HG03039 (cell line): ENCODE measurements around the gene CRYGA.
"Not testable (repeated sequence)": the region's sequence is repeated elsewhere in the genome, so short reads cannot be mapped to it uniquely, and the experiment has no call there.

Experiments
- ATAC-seq: cut with Tn5 transposase; IDR thresholded peaks from one replicate; pipeline ENCODE4 v1.9.1; 2021; ENCODE audit warnings: mild to moderate bottlenecking, moderate library complexity; ENCODE audit not compliant: unreplicated experiment

The CRYGA gene

DNA sequence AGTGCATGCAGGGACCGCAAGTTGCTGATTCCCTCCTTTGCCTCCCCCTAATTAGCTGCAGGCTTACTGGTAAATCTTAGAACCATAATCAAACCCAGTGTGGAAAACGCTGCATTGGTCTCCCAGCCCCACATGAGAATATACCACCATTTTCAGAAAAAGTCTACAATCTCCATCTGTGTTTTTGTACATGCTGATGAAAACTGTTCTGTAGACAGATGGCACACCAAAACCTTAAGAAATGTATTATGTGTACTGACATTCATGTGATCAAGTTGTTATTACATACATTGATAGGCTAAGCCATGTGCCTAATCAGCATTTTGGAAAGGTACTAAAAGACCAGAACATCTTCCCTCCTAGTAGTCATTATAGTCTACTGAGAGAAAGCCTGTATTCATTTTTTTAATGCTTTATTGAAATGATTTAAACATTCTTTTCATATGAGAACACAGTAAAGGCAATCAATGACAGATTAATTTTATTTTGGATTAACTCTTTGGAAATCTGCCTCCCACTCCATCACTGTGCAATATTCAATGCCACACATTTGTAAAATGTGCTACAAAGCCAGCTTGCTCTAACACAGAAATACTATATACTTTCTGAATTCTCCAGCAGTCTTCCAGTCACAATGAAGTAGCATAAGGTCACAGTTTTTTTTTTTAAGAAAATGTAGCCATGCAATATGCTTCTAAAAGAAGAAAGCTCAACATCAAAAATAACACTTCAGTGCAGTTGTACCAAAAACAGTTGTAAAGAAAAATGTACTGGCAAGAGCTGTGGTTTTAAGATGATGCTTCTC is 1.8 kb upstream of the CRYGA start:
- no peak for ATAC-seq

DNA sequence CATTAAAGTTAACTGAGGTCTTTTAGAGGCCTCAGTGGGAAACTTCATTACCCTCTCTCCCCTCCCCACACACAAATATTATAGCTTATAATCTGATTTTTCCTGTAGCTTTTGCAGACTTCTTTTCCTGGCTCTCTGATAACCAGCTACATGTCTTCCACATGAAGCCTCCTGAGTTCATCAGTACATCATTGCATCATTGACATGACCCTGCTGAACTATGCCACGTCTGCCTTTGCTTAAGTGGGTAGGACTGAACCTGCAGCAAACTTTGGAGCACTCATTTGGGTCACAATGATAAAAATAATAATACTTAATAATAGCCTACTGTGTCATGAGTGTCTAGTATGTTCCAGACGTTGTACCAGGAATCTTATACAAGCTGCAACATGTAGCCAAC is 7.0 kb downstream of the CRYGA start:
- no peak for ATAC-seq

DNA sequence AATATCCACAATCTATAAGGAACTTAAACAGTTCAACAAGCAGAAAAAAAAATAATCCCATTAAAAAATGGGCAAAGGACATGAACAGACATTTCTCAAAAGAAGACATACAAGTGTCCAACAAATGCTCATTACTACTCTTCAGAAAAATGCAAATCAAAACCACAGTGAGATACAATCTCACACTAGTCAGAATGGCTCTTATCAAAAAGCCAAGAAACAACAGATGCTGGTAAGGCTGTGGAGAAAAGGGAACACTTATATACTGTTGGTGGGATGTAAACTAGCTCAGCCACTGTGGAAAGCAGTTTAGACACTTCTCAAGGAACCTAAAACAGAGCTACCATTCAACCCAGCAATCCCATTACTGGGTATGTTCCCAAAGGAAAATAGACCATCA is 10.2 kb downstream of the CRYGA start:
- no peak for ATAC-seq

DNA sequence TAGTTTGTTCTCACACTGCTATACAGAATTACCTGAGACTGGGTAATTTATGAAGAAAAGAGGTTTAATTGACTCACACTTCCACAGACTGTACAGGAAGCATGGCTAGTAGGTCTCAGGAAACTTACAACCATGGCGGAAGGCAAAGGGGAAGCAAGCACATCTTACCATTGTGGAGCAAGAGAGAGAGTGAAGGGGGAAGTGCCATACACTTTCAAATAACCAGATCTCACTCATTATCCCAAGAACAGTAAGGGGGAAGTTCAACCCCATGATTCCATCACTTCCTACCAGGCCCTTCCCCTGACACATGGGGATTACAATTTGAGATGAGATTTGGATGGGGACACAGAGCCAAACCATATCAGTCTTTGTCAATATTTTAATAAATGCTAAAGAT is 12.4 kb downstream of the CRYGA start:
- ATAC-seq, result no peak

DNA sequence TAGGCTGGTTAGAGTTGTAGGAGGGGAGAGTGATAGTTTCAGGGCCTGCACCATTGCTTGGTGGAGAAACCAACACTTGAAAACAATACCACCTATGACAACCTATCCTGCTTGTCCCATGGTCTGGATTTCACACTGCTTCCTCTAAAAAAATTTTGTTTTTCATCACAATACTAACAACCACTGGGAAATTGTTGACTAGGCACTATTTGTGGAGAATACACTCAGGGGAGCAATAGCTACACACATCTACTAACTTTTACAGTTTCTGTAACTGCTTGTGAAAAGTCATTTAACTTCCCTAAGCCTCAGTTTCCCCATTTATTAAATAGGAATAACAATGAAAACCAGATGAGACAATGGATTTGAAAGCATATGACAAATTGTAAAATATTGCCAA is 13.3 kb downstream of the CRYGA start:
- no peak for ATAC-seq

DNA sequence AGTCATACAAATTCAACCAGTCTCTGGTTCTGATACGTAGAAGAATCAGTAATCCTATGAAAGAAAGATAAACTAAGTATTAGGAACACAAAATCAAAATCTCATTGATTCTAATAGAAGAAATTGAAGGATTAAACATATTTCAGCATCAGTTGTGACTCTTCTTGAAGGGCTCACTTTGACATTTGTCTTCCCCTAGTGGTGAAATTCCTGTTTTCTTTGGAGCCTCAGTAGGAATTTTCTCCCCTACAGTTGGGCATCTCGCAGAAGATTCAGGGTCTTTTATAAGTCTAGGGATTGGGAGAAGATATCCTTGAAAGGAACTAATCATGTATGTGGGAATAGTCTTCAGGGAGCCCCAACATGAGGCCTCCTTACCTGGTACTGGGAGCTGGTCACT is 14.6 kb downstream of the CRYGA start:
- no peak for ATAC-seq

DNA sequence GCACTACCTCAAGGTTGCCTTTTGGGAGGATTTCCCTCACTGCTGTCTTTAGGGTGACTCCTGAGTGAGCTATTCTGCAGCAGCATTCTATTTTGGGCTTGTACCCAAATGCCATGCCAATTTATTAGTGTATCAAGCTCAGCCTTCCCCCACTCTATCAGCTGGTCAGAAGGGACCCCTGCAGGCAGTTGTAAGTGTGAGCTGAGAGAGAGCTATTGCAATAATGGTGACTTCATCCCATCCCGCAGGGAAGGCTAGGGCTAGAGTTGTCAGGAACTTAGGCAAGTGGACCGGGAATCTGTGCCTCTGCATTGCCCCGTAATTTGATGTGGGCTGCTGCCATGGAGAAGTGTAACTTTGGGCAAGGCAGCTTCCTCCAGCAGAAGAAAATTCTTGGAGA is 15.6 kb downstream of the CRYGA start:
- ATAC-seq, result no peak

DNA sequence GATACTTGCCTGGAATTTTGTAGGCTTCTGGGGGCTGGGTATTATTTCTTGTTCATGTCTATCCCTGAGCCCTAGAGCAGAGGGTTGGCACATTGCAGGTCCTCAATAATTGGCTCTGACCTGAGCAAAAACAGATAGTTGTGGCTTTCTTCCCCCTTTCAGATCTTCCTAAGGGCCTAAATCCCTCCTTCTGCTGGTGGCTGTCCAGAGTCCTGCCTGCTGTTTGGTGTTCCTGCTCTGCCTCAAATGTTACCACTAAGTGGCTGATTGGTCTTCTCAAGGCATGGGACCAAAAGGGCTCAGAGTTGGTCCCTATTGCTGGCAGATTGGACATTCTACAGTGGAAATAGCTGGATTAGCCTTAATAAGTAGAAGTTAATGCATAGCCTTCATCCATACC is 16.4 kb downstream of the CRYGA start:
- ATAC-seq, result no peak

DNA sequence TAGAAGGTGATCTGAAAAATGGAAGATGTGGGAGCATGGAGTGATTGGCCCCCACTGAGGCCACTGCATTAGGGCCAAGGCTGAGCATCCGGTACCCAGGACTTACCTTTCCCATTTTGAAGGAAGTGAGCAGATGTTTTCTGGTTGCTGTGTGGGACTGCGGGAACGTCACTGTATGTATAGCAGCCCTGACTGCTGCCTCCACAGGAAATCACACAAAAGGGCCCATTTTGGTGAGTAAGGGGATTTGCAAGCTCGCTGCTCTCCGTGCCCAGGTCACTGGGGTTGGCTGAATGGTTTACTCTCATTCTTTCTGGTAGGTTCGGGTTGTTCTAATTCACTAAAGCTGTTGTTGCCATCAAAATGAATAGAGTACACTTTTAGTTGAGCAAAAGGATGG is 17.4 kb downstream of the CRYGA start, which contains the start of gene CRYGB:
Gene CRYGB (minus strand): TSS at position 153 of the 400 bp plus-strand sequence. CDS start 38 bp downstream, at position 115.
- ATAC-seq, result no peak

DNA sequence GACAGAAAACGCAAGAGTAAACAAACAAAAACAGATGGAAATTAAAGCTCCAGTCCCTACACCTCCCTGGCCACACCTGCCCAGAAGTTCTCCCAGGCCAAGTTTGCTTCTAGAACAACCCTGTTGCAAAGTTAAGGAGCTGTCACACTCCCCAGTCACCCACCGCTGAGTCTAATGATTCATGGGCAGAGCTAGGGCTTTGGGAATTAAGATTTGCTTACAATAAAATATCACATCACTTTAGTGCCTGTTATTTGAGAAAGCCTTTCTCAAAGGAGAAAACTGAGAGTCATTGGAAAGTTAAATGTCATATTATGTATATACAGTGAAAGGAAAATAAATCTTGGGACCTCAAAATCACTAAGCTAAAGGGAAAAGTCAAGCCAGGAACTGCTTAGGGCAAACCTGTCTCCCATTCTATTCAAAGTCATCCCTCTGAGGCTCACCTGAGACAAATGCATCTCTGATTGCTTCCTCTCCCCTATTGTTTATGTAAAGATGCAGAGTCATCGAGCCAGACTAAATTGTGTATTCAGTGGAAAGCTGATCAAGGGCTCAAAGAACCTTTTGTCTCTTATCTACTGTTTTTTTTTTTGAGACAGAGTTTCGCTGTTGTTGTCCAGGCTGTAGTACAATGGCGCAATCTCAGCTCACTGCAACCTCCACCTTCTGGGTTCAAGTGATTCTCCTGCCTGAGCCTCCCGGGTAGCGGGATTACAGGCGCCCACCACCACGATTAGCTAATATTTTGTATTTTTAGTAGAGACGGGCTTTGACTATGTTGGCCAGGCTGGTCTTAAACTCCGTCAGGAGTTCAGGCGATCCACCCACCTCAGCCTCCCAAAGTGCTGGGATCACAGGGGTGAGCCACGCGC is 20.2 kb downstream of the CRYGA start:
- ATAC-seq, result no peak

DNA sequence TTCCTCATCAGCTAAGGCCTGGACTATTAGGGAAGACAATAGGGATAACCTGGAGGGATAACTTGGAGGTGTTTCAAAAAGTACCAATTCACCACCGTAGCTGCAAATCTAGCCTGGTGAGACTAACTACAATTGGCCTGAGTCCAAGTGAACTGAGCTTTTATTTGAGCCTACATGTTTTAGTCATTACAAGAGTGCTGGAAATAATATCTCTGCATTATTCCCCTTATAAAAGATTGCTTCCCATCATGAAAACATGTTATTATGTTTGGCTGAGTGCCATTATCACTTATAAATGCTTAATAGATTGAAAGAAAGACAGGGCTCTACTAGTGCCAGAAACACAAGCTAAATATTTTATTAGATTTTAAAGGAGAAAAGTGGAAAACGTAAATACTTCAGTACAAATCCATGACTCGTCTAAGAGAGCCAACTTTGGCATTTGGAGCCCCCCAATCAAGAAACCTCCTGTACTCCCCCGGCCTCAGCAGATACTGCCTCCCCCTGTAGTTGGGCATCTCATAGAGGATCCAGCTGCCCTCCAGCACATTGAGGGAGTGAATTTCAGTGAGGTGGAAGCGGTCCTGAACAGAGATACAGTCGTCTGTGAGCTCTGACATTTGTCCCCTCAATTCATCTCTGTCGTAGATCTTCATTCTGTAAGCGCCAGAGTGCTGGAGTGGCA is 21.0 kb downstream of the CRYGA start:
- ATAC-seq, result no peak

DNA sequence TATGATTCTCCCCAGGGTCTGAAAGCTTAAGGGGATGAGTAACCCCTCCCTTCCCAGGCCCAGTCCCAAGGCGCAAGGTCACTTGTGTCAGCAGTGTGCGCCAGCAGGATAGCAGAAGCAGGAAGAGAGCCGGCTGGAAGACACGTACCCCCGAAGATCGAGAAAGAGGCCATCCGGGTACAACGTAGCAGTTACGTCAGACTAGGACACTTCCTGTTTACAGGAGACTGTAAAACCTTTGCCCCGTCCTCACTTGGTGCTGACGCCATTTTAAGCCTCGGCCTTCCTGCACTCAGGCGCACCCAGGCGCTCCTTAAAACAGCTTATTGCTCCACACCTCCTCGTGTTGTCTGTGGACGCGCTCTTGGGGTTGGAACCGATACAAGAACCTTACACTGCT is 23.9 kb downstream of the CRYGA start:
- no peak for ATAC-seq

DNA sequence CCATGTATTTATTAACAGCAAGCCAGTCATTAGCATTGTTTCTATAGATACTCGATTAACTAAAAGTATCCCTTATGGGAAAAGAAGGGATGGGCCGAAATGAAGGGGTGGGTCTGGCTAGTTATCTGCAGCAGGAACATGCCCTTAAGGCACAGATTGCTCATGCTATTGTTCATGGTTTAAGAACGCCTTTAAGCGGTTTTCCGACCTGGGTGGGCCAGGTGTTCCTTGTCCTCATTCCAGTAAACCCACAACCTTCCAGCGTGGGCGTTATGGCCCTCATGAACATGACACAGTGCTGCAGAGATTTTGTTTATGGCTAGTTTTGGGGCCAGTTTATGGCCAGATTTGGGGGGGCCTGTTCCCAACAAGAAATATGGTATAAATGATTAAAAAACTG is 25.1 kb downstream of the CRYGA start:
- ATAC-seq, result not testable (repeated sequence)

DNA sequence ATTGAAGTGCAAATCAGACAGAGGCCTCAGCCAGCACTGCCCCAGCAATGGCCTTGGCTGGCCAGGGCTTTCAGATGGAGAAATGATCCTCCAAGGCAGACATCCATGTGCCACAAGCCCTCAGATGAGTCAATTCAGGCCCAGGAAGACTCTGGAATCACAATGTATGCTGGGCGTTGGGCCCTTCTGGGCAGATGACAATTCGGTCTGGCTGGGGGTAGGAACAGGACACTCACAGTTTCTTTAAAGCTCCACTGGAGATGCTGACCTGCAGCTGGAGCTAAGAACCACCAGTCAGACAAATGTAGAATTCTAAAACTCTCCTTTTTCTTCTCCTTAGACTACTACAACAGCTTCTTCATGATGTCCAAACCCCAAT is 26.7 kb downstream of the CRYGA start:
- ATAC-seq, result no peak

DNA sequence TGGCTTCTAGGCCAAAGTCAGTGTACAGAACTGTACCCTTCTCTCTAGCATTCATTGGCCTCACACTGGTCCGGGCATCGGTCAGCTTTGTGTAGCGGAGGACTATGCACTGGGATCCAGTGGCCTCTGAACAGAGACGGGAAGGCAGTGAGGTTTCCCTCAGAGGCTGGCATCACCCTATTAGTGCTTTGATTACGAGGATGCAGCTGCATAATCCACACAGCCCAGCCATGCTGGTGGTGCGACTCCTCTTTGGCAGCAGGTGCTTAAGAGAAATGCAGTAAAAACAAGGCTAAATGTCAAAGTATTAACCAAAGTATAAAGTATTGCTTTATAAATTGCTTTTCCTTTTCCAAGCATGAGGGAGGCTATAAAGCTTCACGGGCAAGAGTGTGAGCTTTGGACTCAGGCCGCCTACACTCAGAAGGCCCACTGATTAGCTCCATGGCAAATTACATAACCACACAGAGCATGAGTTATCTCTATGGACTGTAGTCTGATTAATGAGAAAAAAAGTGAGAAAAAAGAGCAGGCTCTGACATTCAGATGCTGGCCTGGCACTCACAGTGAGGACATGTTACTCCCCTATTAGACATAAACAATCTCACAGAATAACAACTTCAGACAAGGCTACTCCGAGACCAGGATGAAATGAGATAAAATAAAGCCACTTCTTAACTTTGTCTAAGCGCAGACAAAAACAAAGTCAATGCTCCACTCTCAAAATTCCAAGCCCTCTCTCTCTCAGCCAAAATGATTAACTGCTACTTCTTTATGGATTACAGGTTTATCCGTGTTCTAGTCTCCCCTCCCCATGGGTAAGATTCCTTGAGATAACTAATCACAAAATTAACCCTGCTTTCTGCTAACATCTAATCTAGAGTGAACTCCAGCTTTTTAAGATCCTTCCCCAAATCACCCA is 27.3 kb downstream of the CRYGA start:
- ATAC-seq, result no peak

DNA sequence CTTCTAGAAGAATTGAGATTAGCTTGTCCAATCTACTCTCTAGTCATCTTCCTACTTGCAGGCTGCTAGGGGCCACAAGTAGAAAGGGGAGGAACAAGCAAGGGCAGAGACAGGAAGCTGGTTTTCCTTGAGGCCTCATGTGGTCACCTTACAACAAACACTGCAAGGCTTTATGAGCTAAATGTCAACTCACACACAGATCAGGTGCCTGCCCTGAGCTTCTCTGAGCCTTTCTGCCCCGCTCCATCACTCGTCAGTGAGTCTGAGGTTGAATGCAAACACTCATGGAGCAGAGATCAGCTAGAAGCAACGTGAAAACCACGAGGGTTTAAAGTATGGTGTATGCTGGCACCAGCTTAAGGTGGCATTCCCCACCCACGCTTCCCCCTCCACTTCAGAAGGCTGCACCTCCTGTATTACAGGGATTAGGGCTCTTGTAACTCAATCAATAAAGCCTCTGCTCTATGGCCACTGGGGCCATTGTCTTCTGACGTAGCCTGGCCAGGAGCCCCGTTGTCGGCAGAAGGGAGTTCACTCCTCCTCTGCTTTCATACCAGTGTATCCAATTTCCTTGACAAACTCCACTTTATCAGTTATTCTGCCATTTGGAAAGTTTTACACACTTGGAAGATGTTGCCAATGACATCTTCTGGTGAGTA is 28.3 kb downstream of the CRYGA start:
- ATAC-seq, result no peak

DNA sequence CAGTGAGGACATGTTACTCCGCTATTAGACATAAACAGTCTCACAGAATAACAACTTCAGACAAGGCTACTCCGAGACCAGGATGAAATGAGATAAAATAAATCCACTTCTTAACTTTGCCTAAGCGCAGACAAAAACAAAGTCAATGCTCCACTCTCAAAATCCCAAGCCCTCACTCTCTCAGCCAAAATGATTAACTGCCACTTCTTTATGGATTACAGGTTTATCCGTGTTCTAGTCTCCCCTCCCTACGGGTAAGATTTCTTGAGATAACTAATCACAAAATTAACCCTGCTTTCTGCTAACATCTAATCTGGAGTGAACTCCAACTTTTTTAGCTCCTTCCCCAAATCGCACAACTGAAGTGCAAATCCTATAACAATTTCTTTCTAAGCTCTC is 32.7 kb downstream of the CRYGA start:
- ATAC-seq, result no peak

DNA sequence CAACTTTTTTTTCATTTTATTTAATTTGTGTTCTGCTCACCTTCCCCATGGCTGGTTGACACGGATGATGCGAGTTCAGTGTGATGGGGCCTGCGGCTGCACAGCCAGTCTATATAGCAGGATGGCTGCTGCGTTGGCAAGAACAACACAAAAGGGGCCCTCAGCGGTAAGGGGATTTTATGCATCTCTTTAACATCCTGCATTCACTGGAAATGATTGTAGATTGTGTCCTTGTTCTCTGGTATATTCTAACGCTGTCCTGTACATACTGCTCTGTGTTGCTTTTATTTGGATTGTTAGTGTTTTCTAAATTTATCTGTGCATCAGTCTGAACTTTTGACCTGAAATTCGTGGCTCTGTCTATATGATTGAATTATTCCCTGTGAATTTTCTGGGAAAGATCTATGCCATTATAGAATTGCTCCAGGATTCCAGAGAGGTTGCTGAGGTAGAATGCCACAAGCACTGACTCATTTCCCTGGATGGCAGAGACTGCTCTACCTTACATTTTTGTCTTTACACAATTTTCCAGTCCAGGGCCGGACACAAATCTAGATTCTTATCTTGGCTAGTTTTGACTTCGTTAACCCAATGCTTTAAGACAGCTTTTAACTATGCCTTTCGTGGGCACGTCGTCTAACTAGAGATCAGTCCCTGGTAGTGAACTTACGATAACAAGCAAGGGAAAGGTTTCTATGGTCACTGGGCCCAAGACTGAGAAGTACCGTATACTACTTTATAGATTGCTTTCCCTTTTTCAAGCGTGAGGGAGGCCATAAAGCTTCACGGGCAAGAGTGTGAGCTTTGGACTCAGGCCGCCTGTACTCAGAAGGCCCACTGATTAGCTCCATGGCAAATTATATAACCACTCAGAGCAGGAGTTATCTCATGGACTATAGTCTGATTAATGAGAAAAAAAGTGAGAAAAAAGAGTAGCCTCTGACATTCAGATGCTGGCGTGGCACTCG is 33.4 kb downstream of the CRYGA start, which contains the start of gene CRYGC:
Gene CRYGC (minus strand): TSS at position 85 of the 968 bp plus-strand sequence. CDS start 36 bp downstream, at position 49.
- no peak for ATAC-seq

DNA sequence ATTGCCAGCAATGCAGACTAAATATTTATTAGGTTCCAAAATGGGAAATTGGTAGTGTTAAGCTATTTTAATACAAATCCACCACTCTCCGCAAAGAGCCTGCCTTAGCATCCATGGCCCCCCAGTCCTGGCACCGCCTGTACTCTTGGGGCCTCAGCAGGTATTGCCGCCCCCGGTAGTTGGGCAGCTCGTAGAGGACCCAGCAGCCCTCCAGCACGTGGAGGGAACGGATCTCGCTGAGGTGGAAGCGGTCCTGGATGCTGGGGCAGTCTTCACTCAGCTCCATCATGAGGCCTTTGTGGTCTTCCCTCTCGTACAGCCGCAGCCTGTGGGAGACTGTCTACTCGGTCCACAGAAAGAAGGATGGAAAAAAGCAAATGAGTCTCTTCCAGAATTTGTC is 35.3 kb downstream of the CRYGA start:
- ATAC-seq, result no peak
